Posterior cingulate gyrus (tissue), 11 donors: Measurements from ENCODE around the gene BDP1.
"Not testable (repeated sequence)": the region's sequence is repeated elsewhere in the genome, so short reads cannot be mapped to it uniquely, and the experiment has no call there.

Experiments
- DNase-seq, 10 donors: peaks; one replicate each; pipeline versions ENCODE4 v3.0.0 to v3.0.0-alpha.2; 2020 to 2021; ENCODE audit warnings: mixed read lengths in 3 of 10
- intact Hi-C: fragments of 100-400 bp; cut with DNase I; formaldehyde crosslinking; loops from one replicate; pipeline ENCODE4 v1.15.1; 2023

Gene BDP1

DNA sequence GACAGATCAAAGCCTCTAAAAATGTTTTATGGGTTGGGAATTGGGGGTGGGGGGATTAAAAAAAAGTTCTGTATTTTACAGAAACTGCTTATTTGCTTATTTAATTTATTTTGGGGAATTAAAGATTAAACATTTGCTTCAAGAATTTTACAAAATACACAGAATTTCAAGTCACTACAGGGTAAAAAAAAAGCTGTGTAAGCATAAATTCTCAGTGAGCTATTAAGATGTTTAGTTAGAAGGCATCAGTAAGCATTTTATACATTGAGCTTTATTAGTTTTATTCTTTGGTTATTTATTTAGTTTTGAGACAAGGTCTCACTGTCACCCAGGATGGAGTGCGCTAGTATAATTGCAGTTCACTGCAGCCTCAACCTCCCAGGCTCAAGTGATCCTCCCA lies 5.2 kb downstream of the BDP1 start:
- intact Hi-C loops: no loop called here
- DNase-seq: no peak

DNA sequence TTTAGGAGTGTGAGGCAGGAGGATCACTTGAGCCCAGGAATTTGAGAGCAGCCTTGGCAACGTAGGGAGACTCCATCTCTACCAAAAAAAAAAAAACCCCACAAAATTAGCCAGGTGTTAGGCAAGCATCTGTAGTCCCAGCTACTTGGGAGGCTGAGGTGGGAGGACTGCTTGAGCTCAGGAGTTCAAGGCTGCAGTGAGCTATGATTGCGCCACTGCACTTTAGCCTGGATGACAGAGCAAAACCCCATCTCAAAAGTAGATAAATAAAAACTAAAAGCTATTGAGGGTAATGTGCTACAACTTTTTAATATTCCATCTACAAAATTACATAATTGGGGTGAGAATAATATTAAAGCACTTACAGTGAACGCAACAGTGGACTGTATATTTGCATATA lies 5.9 kb downstream of the BDP1 start:
- DNase-seq: no peak
- intact Hi-C loops: no loop called here

DNA sequence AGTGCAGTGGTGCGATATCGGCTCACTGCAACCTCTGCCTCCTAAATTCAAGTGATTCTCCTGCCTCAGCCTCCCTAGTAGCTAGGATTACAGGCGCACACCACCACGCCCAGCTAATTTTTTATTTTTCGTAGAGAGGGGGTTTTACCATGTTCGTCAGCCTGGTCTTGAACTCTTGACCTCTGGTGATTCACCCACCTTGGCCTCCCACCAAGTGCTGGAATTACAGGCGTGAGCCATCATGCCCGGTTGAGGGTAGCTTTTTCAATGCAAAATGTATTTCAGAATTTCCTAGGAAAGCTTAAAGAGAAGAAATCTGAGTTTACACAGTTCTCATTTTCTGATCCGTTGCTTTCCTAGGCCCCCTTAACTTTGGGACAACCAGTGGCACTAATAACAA lies 15.7 kb downstream of the BDP1 start:
- intact Hi-C loops: loop anchor here (10.0 kb wide), 1 partner anchor 284 kb away; no protein-coding TSS in a partner anchor
- no peak for DNase-seq

DNA sequence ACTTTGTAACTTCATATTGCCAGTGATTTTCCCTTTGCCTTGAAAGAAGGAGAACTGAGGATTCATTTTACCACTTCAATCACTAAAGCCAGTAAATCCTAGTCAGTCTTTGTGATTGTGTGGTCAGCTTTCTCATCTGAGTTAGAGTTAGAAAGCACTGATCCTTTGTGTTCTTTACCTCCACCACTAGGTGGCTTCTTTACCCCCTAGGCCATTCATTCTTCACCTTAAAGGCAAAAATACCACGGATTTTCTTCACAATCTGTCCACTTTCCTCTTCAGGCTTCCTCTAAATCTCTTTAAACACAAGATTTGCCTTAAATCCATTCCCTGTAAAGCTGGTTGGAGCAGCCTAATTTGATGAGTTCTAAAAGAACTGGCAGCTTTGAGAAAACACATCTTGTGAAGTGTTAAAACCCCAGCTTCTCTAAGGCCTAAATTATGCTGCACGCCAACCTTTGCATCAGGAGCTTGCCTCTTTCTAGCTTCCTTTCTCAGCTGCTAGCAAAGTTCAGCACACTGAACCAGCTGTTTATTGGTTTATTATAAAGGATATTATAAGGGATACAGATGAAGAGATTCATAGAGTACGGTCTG lies 20.4 kb downstream of the BDP1 start:
- DNase-seq: no peak

DNA sequence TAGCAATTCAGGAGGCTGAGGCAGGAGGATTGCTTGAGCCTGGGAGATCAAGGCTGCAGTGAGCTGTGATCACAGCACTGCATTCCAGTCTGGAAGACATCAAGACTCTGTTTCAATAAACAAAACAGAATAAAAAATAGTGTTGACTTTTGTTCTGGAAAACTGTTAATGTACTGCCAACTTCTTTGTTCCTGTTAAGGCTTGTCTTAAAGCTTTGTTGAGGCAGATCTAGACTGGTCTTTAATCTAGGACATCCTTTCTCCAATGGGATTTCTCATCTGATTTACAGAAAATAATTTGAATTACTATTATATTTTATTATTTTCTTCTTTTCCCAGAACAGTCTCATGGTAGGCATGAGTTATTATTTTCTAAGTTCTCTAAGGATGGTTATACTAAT lies 26.0 kb downstream of the BDP1 start:
- no peak for DNase-seq
- intact Hi-C loops: no loop called here

More for the DNA sequence above, 20.4 kb downstream of the BDP1 start:
- intact Hi-C loops: loop anchor here (10.0 kb wide), 1 partner anchor 279 kb away; no protein-coding TSS in a partner anchor

DNA sequence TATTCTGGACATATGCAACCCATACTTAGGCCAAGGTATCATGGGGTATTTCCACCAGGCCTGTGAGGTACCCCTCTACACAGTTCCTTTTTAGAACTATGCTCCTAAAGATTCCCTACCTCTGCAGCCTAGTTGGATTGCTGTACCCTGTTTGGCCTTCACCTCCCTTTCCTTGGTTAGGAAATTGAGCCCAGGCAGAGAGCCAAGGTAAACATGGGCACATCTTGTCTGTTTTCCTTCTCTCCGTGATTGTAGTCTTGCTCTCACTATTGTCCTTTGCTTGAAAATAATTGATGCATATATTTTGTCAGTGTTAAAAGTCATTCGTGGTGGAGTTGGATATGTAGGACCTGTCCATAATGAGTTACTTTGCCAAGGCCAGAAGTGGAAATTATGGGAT lies 26.7 kb downstream of the BDP1 start:
- no peak for DNase-seq

DNA sequence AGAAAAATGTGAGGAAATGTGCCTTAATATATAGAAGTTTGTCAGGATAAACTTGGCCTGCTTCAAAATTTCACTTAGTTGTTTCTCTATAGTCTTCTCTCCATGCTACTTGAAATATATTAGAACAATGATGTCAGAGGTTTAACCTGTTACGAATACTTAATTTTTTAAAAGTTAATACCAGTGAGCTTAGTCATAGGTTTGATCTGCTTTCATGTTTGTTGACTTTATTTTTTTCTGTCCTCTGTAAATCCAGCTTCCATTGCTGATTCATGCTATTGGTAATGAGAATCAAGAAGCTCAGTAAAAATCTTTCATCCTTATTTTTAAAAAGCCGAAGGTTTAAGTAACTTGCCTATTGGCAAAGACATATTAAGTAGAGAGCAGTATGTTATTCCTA lies 27.9 kb downstream of the BDP1 start:
- intact Hi-C loops: no loop called here
- no peak for DNase-seq

More for the DNA sequence above, 26.7 kb downstream of the BDP1 start:
- intact Hi-C loops: no loop called here

DNA sequence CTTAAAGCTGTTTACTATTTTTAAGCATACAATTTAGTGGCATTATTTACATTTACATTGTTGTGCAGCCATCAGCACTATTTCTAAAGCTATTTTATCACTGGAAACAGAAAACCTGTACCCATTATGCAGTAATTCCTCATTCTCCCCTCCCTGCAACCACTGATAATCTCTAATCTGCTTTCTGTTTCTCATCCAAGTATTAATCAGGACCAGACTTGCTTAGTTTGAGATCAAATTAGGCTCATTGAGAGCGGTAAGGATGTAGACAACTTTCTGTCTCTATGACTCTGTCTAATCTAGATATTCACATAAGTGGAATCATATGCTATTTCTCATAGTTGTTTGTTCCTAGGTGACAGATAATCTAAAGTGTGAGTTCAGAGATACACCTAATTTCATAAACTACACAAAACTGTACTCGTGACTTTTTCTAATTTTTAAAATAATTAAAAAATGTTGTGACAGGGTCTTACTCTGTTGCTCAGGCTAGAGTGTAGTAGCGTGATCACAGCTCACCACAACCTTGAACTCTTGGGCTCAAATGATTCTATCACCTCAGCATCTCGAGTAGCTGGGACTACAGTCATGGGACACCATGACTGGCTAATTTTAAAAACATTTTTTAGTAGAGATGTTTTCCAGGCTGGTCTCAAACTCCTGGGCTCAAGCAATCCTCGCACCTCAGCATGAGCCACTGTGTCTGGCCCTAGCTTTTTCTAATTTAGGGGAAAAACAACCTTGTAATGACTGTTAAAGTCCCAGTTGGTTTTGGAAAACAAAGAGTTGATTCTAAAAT lies 37.6 kb downstream of the BDP1 start:
- intact Hi-C loops: no loop called here
- DNase-seq: no peak

DNA sequence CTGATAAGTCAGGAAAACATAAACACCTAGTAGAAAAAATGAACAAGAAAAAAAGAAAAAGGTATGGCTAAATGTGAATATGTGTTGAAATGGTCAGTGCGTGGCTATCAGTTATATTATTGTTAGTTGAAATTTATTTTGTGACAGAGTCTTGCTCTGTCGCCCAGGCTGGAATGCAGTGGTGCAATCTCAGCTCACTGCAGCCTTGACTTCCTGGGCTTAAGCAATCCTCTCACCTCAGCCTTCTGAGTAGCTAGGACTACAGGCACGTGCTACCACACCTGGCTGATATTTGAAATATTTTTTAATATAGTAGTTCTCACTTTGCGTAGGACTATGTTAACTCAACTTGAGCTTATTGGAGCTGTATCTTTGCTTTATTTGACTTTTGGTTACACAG lies 38.8 kb downstream of the BDP1 start:
- DNase-seq, intact Hi-C loops: not testable (repeated sequence)

DNA sequence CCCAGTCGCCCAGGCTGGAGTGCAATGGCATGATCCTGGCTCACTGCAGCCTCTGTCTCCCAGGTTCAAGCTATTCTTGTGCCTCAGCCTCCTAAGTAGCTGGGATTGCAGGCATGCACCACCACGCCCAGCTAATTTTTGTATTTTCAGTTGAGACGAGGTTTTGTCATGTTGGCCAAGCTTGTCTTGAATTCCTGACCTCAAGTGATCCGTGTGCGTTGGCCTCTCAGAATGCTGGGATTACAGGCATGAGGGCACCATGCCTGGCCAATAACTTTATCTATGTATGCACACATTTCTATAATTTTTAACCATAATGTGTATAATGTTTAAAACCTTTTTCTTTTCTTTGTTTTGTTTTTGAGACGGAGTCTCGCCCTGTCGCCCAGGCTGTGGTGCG lies 43.3 kb downstream of the BDP1 start:
- intact Hi-C loops, DNase-seq: not testable (repeated sequence)

DNA sequence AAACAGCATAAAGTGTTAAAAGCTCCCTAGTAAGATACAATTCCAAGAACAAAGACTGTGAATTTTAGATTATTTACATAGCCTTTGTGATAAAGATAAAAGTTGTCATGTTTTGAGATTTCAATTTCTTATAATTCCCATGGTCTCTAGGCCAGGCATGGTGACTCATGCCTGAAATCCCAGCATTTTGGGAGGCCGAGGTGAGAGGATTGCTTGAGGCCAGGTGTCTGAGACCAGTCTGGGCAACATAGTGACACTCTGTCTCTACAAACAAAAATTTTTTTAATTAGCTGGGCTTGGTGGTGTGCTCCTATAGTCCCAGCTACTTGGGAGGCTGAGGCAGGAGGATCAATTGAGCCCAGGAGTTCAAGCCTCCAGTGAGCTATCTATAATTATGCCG lies 48.1 kb downstream of the BDP1 start:
- intact Hi-C loops: no loop called here
- DNase-seq: no peak

DNA sequence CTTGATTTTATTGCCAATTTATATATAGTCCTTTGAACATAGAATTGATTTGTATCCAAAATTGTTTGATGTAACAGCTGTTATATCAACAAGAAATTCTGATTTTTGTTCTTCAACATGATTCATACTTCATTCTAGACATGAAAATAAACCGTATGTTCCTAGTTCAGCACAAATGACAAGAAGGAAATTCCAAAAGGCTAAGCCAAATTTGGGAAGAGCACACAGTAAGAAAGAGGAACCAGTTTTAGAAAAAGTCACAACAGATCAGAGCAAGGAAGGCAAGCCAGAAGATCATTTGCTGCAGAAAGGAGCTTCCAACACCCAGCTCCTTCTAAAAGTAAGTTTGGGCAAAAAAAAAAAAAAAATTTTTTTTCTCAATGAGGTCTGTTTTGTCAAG lies 66.7 kb downstream of the BDP1 start:
- no peak for DNase-seq
- intact Hi-C loops: no loop called here

DNA sequence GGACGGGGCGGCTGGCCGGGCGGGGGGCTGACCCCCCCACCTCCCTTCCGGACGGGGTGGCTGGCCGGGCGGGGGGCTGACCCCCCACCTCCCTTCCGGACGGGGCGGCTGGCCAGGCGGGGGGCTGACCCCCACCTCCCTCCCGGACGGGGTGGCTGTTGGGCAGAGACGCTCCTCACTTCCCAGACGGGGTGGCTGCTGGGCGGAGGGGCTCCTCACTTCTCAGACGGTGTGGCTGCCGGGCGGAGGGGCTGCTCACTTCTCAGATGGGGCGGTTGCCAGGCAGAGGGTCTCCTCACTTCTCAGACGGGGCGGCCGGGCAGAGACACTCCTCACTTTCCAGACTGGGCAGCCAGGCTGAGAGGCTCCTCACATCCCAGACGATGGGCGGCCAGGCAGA lies 70.2 kb downstream of the BDP1 start:
- intact Hi-C loops, DNase-seq: not testable (repeated sequence)

DNA sequence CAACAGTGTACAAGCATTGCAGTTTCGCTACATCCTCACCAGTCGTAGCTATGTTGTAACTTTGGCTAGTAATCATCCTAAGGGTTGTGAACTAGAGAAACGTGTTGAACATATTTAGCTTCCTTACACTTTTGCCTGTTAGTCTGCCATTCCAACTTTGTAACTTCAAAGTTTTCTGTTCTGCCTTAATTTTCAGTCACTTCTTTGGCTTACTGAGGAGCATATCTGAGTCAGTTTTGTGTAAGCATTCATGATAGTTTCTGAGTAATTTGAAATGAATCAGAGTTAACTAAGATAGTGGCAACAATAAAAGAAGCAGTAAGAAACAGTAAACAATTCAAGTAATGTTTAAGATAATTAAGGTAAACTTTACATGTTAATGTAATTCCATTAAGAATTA lies 72.8 kb downstream of the BDP1 start:
- no peak for DNase-seq
- intact Hi-C loops: no loop called here

DNA sequence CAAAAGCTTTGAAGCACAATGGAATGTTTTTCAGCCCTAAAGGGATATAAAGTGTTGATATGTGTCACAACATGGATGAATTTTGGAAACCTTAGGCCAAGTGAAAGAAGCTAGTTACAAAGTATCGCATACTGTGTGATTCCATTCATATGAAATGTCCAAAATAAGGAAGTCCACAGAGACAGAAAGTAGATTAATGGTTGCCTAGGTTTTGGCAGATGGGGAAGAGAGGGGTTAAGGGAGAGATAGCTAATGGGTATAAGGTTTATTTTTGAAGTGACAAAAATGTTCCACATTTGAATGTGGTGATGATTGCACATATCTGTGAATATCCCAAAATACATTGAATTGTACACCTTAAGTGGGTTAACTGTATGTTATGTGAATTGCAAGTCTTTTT lies 74.2 kb downstream of the BDP1 start:
- DNase-seq: no peak
- intact Hi-C loops: no loop called here

DNA sequence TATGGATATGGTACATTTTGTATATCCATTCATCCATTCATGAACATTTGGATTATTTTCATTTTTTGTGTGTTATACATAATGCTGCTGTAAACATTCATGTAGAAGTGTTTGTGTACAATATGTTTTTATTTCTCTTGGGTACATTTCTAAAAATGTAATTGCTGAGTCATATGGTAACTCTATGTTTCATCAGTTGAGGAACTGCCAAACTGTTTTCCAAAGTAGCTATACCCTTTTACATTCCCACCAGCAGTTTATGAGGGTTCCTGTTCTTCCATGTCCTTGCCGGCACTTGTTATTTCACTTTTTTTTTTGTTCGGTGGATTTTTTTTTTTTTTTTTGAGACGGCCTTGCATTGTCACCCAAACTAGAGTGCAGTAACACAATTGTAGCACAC lies 77.7 kb downstream of the BDP1 start:
- no peak for DNase-seq
- intact Hi-C loops: no loop called here

DNA sequence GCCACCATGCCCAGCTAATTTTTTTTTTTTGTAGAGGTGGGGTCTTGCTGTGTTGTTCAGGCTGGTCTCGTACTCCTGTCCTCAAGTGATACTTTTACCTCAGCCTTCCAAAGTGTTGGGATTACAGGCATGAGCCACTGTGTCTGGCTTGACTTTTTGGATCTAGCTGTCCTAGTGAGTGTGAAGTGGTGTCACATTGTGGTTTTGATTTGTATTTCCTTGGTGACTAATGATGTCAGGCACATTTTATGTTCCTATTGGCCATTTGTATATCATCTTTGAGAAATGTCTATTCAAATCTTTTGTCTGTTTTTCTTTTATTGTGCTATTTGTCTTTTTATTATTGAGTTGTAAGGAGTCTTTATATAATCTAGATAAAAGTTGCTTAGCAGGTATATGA lies 78.2 kb downstream of the BDP1 start:
- no peak for DNase-seq
- intact Hi-C loops: no loop called here

DNA sequence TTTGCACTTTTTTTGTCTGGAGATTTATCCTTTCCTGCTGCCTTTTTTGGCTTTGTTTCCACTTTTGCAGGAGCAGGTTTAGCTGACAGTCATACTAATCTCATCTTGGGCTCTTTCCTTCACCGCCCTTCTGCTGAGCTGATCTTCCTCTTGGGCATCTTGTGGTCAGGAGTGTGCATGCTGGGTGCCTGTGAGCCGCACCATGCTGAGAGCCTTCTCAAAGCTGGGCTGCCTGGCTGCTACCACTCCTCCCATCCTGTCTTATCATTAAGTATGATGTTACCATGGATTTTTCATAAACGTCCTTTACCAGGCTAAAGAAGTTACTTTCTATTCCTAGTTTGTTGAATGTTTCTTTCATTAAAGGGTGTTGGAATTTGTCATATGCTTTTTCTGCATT lies 82.2 kb downstream of the BDP1 start:
- intact Hi-C loops: no loop called here
- DNase-seq: no peak

DNA sequence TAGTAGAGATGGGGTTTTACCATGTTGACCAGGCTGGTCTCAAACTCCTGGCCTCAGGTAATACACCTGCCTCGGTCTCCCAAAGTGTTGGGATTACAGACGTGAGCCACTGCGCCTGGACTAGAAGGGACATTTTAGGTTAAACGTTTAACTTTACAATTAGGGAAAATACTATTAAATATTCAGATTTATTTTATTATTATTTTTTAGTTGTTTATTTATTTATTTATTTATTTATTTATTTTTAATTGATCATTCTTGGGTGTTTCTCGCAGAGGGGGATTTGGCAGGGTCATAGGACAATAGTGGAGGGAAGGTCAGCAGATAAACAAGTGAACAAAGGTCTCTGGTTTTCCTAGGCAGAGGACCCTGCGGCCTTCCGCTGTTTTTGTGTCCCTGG lies 95.4 kb downstream of the BDP1 start:
- DNase-seq, intact Hi-C loops: not testable (repeated sequence)

DNA sequence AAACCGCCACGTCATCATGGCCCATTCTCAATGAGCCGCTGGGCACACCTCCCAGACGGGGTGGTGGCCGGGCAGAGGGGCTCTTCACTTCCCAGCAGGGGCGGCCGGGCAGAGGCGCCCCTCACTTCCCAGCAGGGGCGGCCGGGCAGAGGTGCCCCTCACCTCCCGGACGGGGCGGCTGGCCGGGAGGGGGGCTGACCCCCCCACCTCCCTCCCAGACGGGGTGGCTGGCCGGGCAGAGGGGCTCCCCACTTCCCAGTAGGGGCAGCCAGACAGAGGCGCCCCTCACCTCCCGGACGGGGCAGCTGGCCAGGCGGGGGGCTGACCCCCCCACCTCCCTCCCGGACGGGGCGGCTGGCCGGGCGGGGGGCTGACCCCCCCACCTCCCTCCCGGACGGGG lies 96.1 kb downstream of the BDP1 start:
- intact Hi-C loops, DNase-seq: not testable (repeated sequence)

DNA sequence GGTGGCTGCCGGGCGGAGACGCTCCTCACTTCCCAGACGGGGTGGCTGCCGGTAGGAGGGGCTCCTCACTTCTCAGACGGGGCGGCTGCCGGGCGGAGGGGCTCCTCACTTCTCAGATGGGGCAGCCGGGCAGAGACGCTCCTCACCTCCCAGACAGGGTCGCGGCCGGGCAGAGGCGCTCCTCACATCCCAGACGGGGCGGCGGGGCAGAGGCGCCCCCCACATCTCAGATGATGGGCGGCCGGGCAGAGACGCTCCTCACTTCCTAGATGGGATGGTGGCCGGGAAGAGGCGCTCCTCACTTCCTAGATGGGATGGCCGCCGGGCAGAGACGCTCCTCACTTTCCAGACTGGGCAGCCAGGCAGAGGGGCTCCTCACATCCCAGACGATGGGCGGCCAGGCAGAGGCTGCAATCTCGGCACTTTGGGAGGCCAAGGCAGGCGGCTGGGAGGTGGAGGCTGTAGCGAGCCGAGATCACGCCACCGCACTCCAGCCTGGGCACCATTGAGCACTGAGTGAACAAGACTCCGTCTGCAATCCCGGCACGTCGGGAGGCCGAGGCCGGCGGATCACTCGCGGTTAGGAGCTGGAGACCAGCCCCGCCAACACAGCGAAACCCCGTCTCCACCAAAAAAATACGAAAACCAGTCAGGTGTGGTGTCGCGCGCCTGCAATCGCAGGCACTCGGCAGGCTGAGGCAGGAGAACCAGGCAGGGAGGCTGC lies 96.7 kb downstream of the BDP1 start:
- DNase-seq, intact Hi-C loops: not testable (repeated sequence)

DNA sequence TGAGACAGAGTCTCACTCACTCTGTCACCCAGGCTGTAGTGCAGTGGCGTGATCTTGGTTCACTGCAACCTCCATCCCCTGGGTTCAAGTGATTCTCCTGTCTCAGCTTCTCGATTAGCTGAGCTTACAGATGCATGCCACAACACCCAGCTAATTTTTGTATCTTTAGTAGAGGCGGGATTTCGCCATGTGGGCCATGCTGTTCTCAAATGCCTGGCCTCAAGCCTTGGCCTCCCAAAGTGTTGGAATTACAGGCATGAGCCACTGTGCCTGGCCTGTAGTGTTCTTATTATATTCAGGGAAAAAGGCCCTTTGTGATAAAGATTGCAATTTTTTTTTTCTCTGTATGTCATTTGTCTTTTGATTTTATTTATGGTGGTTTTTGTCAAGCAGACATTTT lies 107.7 kb downstream of the BDP1 start:
- no peak for DNase-seq
- intact Hi-C loops: no loop called here
